PC-9 (cell line): ENCODE data around the gene KLRB1. TPM values are rescaled to one million over a fixed set of nuclear protein-coding genes. Genes with fewer than 3 reads are reported as not detected.

Source experiments
- BruUV-seq: library from RNA; stranded (reverse); fragments of 400-500 nt; replicated peaks from 2 replicates; lab custom pipeline; 2021; lab: Mats Ljungman, UMichigan
- CTCF ChIA-PET: fragments of 300-600 bp; sonication (Branson Sonifier 250); formaldehyde crosslinking; loops from one replicate; lab custom pipeline; 2022; ENCODE audit warnings: antibody characterized with exemption; lab: Charles Lee
- POLR2A ChIA-PET: fragments of 300-600 bp; sonication (Branson Sonifier 250); formaldehyde crosslinking; loops from one replicate; lab custom pipeline; 2022; ENCODE audit warnings: antibody characterized with exemption; ENCODE audit not compliant: unreplicated experiment; lab: Charles Lee
- DNase-seq, 2 experiments: peaks; one replicate each; pipeline versions ENCODE4 v3.0.0 to v3.0.0-alpha.2; 2015 to 2022; ENCODE audit warnings: mixed read lengths in 1 of 2
- H2AFZ ChIP-seq: fragments of 200-600 bp; sonication (generic); 2 replicates; pipeline ENCODE4 v1.8.1; 2017; ENCODE audit warnings: antibody characterized with exemption
- H3F3A ChIP-seq: fragments of 200-600 bp; sonication (generic); 2 replicates; pipeline ENCODE4 v1.8.1; 2017; ENCODE audit warnings: antibody characterized with exemption, mild to moderate bottlenecking, low read depth; ENCODE audit not compliant: insufficient read depth
- H3K27ac ChIP-seq: fragments of 200-600 bp; sonication (generic); 2 replicates; pipeline ENCODE4 v1.6.1; 2016; ENCODE audit warnings: mixed run types
- H3K27me3 ChIP-seq: fragments of 200-600 bp; sonication (generic); 2 replicates; pipeline ENCODE4 v1.6.1; 2016; ENCODE audit warnings: low read depth, mixed run types; ENCODE audit not compliant: insufficient read depth
- H3K36me3 ChIP-seq: fragments of 200-600 bp; sonication (generic); 2 replicates; pipeline ENCODE4 v1.6.1; 2016; ENCODE audit warnings: low read depth, mixed run types
- H3K4me1 ChIP-seq: fragments of 200-600 bp; sonication (generic); replicated peaks from 2 replicates; pipeline ENCODE4 v1.6.1; 2016; ENCODE audit warnings: mixed run types; ENCODE audit not compliant: insufficient read depth
- H3K4me2 ChIP-seq: fragments of 200-600 bp; sonication (generic); 2 replicates; pipeline ENCODE4 v1.6.1; 2017; ENCODE audit warnings: mixed run types
- H3K4me3 ChIP-seq: fragments of 200-600 bp; sonication (generic); 2 replicates; pipeline ENCODE4 v1.6.1; 2016; ENCODE audit warnings: mixed run types
- H3K79me2 ChIP-seq: fragments of 200-600 bp; sonication (generic); 2 replicates; pipeline ENCODE4 v1.6.1; 2017; ENCODE audit warnings: low read depth, mixed run types
- H3K9me2 ChIP-seq: fragments of 200-600 bp; sonication (generic); 2 replicates; pipeline ENCODE4 v1.8.1; 2017; ENCODE audit warnings: mild to moderate bottlenecking; ENCODE audit not compliant: insufficient read depth
- H3K9me3 ChIP-seq: fragments of 200-600 bp; sonication (generic); 2 replicates; pipeline ENCODE4 v1.8.1; 2016; ENCODE audit warnings: low read depth; ENCODE audit not compliant: insufficient read depth
- H4K20me1 ChIP-seq: fragments of 200-600 bp; sonication (generic); 2 replicates; pipeline ENCODE4 v1.8.1; 2017; ENCODE audit not compliant: insufficient read depth
- EZH2 ChIP-seq: fragments of 200-600 bp; sonication (generic); IDR thresholded peaks from 2 replicates; pipeline ENCODE4 v1.8.0; 2017; ENCODE audit warnings: antibody characterized with exemption, low read depth
- intact Hi-C: fragments of 100-400 bp; cut with micrococcal nuclease; formaldehyde crosslinking; loops from one replicate; pipeline ENCODE4 v1.10.0; 2022; ENCODE audit not compliant: unreplicated experiment
- total RNA-seq: library from RNA; stranded (reverse); gene quantifications from 2 replicates; pipeline ENCODE4 v1.2.3, GENCODE V29; 2021
- TF ChIP-seq, protein P1 (sequence below): fragments of 200-600 bp; sonication (generic); conservative IDR thresholded peaks from 2 replicates; pipeline ENCODE4 v1.6.1; 2017; ENCODE audit warnings: mixed run types, antibody characterized with exemption, mild to moderate bottlenecking, moderate library complexity

The KLRB1 gene
- total RNA-seq, 1 experiment from 2014 or later: not detected

DNA sequence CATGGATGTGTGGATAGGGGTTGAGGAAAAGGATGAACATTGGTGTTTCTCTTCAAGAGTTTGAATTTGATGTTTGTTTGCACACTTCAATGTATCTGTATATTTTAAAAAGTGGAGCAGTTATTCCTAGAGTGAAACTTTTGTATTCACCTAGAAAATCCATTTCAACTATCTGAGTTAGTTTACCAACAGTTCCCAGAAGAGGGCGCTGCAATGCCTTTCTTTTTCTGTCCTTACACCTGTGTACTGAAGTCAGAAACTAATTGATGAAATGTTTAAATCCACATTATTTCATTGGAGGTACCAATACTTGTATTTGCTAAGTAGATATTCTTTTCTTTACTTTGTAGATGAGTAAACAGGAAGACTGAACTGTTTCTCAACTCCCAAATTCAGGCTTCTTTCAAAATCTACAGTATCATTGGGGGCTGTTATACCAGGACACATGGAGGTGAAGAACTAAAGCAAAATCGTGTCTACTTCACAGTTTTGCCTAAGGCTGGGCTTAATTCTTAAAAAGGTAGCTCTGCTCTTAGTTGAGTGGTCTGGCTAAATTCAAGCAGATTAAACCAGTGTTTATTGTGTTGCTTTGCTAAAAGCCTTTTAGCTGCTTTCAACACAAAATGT is 26.6 kb upstream of the KLRB1 start:
- Histone ChIP-seq H4K20me1 (no peaks in the 10 kb centered on the region), H3K4me1 (peaks cover 20% of the 10 kb centered on the region), H3K27me3 (no peaks in the 10 kb centered on the region), H2AFZ (no peak overlapping the region), H3K4me3 (no peak overlapping the region), H3K27ac (no peak overlapping the region), H3F3A (peaks cover 15% of the 10 kb centered on the region; the same call in 1 of the 2 replicates), H3K79me2 (no peaks in the 10 kb centered on the region), H3K36me3 (no peaks in the 10 kb centered on the region), H3K9me2 (no peaks in the 10 kb centered on the region), H3K9me3 (peaks cover under 1% of the 10 kb centered on the region; the same call in 1 of the 2 replicates), H3K4me2 (no peak overlapping the region)
- intact Hi-C loops: loop anchor here (1.0 to 5.0 kb wide), 6 partner anchors 39 to 507 kb away; no protein-coding TSS in a partner anchor
- ChIA-PET CTCF (interaction anchor here (0.6 to 1.5 kb wide), 6 partner anchors 13 to 307 kb away, joined by 3 to 4 read pairs (median 4); no protein-coding TSS in a partner anchor), POLR2A (no interaction called here)
- no TSS peak for BruUV-seq
- DNase-seq: peak; percentile 43 to 56
- no peak for TF ChIP-seq EZH2
- TF ChIP-seq, protein P1, sequence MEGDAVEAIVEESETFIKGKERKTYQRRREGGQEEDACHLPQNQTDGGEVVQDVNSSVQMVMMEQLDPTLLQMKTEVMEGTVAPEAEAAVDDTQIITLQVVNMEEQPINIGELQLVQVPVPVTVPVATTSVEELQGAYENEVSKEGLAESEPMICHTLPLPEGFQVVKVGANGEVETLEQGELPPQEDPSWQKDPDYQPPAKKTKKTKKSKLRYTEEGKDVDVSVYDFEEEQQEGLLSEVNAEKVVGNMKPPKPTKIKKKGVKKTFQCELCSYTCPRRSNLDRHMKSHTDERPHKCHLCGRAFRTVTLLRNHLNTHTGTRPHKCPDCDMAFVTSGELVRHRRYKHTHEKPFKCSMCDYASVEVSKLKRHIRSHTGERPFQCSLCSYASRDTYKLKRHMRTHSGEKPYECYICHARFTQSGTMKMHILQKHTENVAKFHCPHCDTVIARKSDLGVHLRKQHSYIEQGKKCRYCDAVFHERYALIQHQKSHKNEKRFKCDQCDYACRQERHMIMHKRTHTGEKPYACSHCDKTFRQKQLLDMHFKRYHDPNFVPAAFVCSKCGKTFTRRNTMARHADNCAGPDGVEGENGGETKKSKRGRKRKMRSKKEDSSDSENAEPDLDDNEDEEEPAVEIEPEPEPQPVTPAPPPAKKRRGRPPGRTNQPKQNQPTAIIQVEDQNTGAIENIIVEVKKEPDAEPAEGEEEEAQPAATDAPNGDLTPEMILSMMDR: peak; percentile 90

DNA sequence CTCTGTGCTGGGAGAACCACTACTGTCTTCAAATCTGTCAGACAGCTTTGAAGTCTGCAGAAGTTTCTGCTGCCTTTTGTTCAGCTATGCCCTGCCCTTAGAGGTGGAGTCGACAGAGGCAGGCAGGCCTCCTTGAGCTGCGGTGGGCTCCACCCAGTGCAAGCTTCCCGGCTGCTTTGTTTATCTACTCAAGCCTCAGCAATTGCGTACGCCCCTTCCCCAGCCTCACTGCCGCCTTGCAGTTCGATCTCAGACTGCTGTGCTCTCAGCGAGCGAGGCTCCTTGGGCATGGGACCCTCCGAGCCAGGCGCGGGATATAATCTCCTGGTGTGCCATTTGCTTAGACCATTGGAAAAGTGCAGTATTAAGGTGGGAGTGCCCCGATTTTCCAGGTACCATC is 25.1 kb upstream of the KLRB1 start:
- no peaks in the 10 kb centered on the region for H3K79me2 ChIP-seq
- ChIA-PET POLR2A (interaction anchor here (0.9 kb wide), 1 partner anchor 15 kb away, joined by 9 read pairs; no protein-coding TSS in a partner anchor), CTCF (no interaction called here)
- H3K36me3 ChIP-seq: no peaks in the 10 kb centered on the region
- BruUV-seq: no TSS peak
- no peaks in the 10 kb centered on the region for H4K20me1 ChIP-seq
- no peak overlapping the region for H3K4me3 ChIP-seq
- H3K27me3 ChIP-seq: no peaks in the 10 kb centered on the region
- no peaks in the 10 kb centered on the region; the same call in 1 of the 2 replicates for H3K9me3 ChIP-seq
- H3K4me2 ChIP-seq: no peak overlapping the region
- no peak for TF ChIP-seq EZH2
- TF ChIP-seq, protein P1: no peak
- H3K9me2 ChIP-seq: no peaks in the 10 kb centered on the region
- no peak overlapping the region for H2AFZ ChIP-seq
- peaks cover 5% of the 10 kb centered on the region for H3K4me1 ChIP-seq
- no peak for DNase-seq
- intact Hi-C loops: loop anchor here (5.0 kb wide), 1 partner anchor 300 kb away; no protein-coding TSS in a partner anchor
- H3K27ac ChIP-seq: no peak overlapping the region
- peaks cover under 1% of the 10 kb centered on the region; the same call in 1 of the 2 replicates for H3F3A ChIP-seq

DNA sequence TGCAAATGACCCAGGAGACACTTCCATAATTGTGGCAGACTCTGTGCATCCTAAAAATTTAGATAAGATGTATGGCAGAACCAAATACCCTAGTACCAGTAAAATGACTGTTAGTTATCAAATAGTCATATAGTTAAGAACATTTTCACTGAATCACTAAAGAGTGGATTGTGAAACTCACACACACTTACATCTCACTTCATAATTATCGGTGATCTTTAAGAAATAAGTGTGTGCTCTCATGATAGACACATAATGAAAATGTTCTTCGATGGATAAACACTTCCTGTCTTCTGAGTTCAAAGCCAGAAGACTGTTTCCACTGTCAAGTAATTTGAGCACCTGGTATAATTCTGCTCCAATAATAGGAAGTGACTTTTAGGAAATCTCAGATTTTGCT is 19.1 kb upstream of the KLRB1 start:
- H3F3A ChIP-seq: no peaks in the 10 kb centered on the region
- H3K36me3 ChIP-seq: no peaks in the 10 kb centered on the region
- H3K27ac ChIP-seq: no peak overlapping the region
- BruUV-seq: no TSS peak
- POLR2A ChIA-PET: no interaction called here
- H3K9me2 ChIP-seq: no peaks in the 10 kb centered on the region
- no peak overlapping the region for H3K4me2 ChIP-seq
- CTCF ChIA-PET: no interaction called here
- no peak overlapping the region for H3K4me3 ChIP-seq
- no peaks in the 10 kb centered on the region for H4K20me1 ChIP-seq
- no peaks in the 10 kb centered on the region for H3K4me1 ChIP-seq
- TF ChIP-seq, protein P1: no peak
- no peak for TF ChIP-seq EZH2
- H3K27me3 ChIP-seq: no peaks in the 10 kb centered on the region
- intact Hi-C loops: no loop called here
- no peaks in the 10 kb centered on the region for H3K9me3 ChIP-seq
- H3K79me2 ChIP-seq: no peaks in the 10 kb centered on the region
- no peak for DNase-seq
- H2AFZ ChIP-seq: no peak overlapping the region
